Neural progenitor cell (in vitro differentiated cells): ENCODE results near the gene SLC6A13. TPM values are rescaled to one million over a fixed set of nuclear protein-coding genes. Genes with fewer than 3 reads are reported as not detected.

ENCODE experiments used
- DNase-seq: peaks from one replicate; pipeline ENCODE4 v3.0.0-alpha.2; 2016; ENCODE audit warnings: low spot score
- H2AFZ ChIP-seq: fragments of 200-600 bp; sonication (generic); replicated peaks from 2 replicates; pipeline ENCODE4 v1.6.1; 2016; ENCODE audit warnings: antibody characterized with exemption
- H3F3A ChIP-seq: fragments of 200-600 bp; sonication (generic); 2 replicates; pipeline ENCODE4 v1.6.1; 2016; ENCODE audit warnings: antibody characterized with exemption, low read depth
- H3K27ac ChIP-seq: fragments of 200-600 bp; sonication (generic); 2 replicates; pipeline ENCODE4 v1.5.1; 2016; ENCODE audit warnings: mild to moderate bottlenecking
- H3K27me3 ChIP-seq: fragments of 200-600 bp; sonication (generic); 2 replicates; pipeline ENCODE4 v1.6.1; 2016; ENCODE audit warnings: mild to moderate bottlenecking, moderate library complexity
- H3K36me3 ChIP-seq: fragments of 200-600 bp; sonication (generic); 2 replicates; pipeline ENCODE4 v1.5.1; 2016
- H3K4me1 ChIP-seq: fragments of 200-600 bp; sonication (generic); 2 replicates; pipeline ENCODE4 v1.6.1; 2016; ENCODE audit warnings: mixed run types
- H3K4me2 ChIP-seq: fragments of 200-600 bp; sonication (generic); 2 replicates; pipeline ENCODE4 v1.6.1; 2016
- H3K4me3 ChIP-seq: fragments of 200-600 bp; sonication (generic); 2 replicates; pipeline ENCODE4 v1.5.1; 2016
- H3K79me2 ChIP-seq: fragments of 200-600 bp; sonication (generic); 2 replicates; pipeline ENCODE4 v1.6.1; 2016; ENCODE audit warnings: low read depth
- H3K9ac ChIP-seq: fragments of 200-600 bp; sonication (generic); 2 replicates; pipeline ENCODE4 v1.6.1; 2016
- H3K9me3 ChIP-seq: fragments of 200-600 bp; sonication (generic); 2 replicates; pipeline ENCODE4 v1.5.1; 2016; ENCODE audit warnings: low read depth
- H4K20me1 ChIP-seq: fragments of 200-600 bp; sonication (generic); 2 replicates; pipeline ENCODE4 v1.6.1; 2016; ENCODE audit warnings: low read depth
- H3K27ac Mint-ChIP-seq: 3 replicates; pipeline ENCODE4 v1.8.0; 2021; ENCODE audit warnings: mixed read lengths
- H3K27me3 Mint-ChIP-seq: 2 replicates; pipeline ENCODE4 v1.8.0; 2022; ENCODE audit warnings: low read depth, mild to moderate bottlenecking, inconsistent platforms, moderate library complexity, mixed read lengths; ENCODE audit not compliant: insufficient read depth
- H3K36me3 Mint-ChIP-seq: 3 replicates; pipeline ENCODE4 v1.8.0; 2021; ENCODE audit warnings: mixed read lengths
- H3K4me1 Mint-ChIP-seq: 3 replicates; pipeline ENCODE4 v1.8.0; 2021; ENCODE audit warnings: mixed read lengths
- H3K4me3 Mint-ChIP-seq: 3 replicates; pipeline ENCODE4 v1.8.0; 2021; ENCODE audit warnings: mild to moderate bottlenecking, moderate library complexity, mixed read lengths
- H3K9me3 Mint-ChIP-seq: 3 replicates; pipeline ENCODE4 v1.8.0; 2020; ENCODE audit warnings: mixed read lengths
- EZH2 ChIP-seq: fragments of 200-600 bp; sonication (generic); IDR thresholded peaks from 2 replicates; pipeline ENCODE4 v1.6.1; 2017; ENCODE audit warnings: antibody characterized with exemption, mild to moderate bottlenecking, moderate library complexity
- EZH2phosphoT487 ChIP-seq: fragments of 200-600 bp; sonication (generic); IDR thresholded peaks from 2 replicates; pipeline ENCODE4 v1.6.1; 2017; ENCODE audit warnings: antibody characterized with exemption
- total RNA-seq: library from RNA; depleted of rRNA; stranded (reverse); fragments of >200 nt; gene quantifications from 2 replicates; pipeline ENCODE4 v1.2.3, GENCODE V29; 2015; ENCODE audit warnings: low replicate concordance
- TF ChIP-seq, protein P1 (sequence below): fragments of 200-600 bp; sonication (generic); IDR thresholded peaks from 2 replicates; pipeline ENCODE4 v1.5.1; 2017; ENCODE audit warnings: antibody characterized with exemption, mild to moderate bottlenecking

Gene SLC6A13
- total RNA-seq, 1 donor from 2014 or later, result not detected

DNA sequence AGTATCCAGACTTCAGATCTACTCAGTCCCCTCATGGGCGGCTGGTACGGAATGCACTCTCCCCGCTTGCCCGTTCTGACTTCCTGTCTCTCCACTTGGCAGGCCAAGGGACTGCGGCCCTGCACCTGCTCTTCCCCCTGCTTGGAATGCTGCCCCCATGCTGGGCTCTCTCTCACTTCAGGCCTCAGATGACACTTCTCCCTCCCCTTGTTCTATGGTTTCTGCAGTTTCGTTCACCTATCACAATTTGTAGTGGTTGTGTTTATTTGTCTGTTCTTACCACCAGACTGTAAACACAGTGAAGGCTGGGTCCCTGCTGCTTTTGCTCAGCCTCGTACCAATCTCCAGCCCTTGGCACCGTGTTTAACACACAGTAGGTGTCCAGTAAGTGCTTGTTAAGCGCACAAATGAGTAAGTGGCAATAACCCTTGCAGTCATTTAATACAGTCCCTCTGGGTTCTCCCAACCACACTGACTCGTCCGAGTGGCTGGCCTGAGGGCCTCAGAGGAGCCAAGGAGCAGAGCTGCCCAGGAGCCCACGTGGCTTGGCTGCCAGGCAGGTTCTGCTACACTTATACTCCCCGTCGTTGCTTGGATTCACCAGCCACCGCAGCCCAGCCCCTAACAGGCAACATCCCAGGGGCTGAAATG is 60.4 kb downstream of the SLC6A13 start:
- DNase-seq, result peak; percentile 55
- Histone ChIP-seq H3K4me2 (no peak overlapping the region), H4K20me1 (no peaks in the 10 kb centered on the region), H3K9me3 (no peaks in the 10 kb centered on the region), H3K4me3 (no peak overlapping the region), H3K27ac (no peak overlapping the region), H3K4me1 (peaks cover 6% of the 10 kb centered on the region), H3K27me3 (peaks cover 100% of the 10 kb centered on the region), H2AFZ (no peak overlapping the region), H3K9ac (no peak overlapping the region), H3K79me2 (no peaks in the 10 kb centered on the region), H3K36me3 (no peaks in the 10 kb centered on the region), H3F3A (peaks cover 15% of the 10 kb centered on the region)
- TF ChIP-seq EZH2phosphoT487, result peak; percentile 56
- no peak for TF ChIP-seq EZH2
- Mint-ChIP-seq H3K9me3 (peaks cover 3% of the 10 kb centered on the region), H3K27me3 (peaks cover 53% of the 10 kb centered on the region), H3K27ac (no peak overlapping the region), H3K4me3 (peak overlapping the region; percentile 76), H3K36me3 (no peaks in the 10 kb centered on the region), H3K4me1 (peaks cover 15% of the 10 kb centered on the region)

DNA sequence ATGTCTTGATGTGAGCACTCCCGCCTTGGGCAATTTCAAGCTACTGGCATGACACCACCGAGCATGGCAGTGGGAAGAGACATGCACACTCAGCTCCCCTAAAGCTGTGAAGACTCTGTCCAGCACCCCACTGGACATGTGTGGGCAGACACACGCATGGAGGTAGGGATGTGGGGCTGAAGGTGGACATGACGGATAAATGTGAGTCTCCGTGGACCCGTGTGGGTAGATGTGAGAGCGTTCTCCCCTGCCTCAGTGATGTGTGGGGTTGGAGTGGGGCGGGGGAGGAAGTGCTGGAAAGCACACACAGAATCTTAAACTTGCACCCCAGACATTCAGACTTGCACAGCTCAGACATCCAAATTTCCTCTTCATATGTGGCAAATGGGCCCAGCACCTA is 61.3 kb downstream of the SLC6A13 start:
- Histone ChIP-seq H3K27ac (no peak overlapping the region), H3K9ac (no peak overlapping the region), H2AFZ (no peak overlapping the region), H3F3A (peaks cover 15% of the 10 kb centered on the region), H3K36me3 (no peaks in the 10 kb centered on the region), H3K4me1 (peaks cover 6% of the 10 kb centered on the region), H3K27me3 (peaks cover 93% of the 10 kb centered on the region), H3K9me3 (no peaks in the 10 kb centered on the region), H3K79me2 (no peaks in the 10 kb centered on the region), H3K4me3 (no peak overlapping the region), H3K4me2 (no peak overlapping the region), H4K20me1 (no peaks in the 10 kb centered on the region)
- no peak for DNase-seq
- H3K27ac Mint-ChIP-seq, result no peak overlapping the region
- peaks cover 49% of the 10 kb centered on the region for H3K27me3 Mint-ChIP-seq
- peak overlapping the region; percentile 24 for H3K4me3 Mint-ChIP-seq
- no peaks in the 10 kb centered on the region for H3K36me3 Mint-ChIP-seq
- peaks cover 15% of the 10 kb centered on the region for H3K4me1 Mint-ChIP-seq
- TF ChIP-seq, protein P1, sequence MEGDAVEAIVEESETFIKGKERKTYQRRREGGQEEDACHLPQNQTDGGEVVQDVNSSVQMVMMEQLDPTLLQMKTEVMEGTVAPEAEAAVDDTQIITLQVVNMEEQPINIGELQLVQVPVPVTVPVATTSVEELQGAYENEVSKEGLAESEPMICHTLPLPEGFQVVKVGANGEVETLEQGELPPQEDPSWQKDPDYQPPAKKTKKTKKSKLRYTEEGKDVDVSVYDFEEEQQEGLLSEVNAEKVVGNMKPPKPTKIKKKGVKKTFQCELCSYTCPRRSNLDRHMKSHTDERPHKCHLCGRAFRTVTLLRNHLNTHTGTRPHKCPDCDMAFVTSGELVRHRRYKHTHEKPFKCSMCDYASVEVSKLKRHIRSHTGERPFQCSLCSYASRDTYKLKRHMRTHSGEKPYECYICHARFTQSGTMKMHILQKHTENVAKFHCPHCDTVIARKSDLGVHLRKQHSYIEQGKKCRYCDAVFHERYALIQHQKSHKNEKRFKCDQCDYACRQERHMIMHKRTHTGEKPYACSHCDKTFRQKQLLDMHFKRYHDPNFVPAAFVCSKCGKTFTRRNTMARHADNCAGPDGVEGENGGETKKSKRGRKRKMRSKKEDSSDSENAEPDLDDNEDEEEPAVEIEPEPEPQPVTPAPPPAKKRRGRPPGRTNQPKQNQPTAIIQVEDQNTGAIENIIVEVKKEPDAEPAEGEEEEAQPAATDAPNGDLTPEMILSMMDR, result no peak
- no peak for TF ChIP-seq EZH2
- peaks cover 7% of the 10 kb centered on the region for H3K9me3 Mint-ChIP-seq

DNA sequence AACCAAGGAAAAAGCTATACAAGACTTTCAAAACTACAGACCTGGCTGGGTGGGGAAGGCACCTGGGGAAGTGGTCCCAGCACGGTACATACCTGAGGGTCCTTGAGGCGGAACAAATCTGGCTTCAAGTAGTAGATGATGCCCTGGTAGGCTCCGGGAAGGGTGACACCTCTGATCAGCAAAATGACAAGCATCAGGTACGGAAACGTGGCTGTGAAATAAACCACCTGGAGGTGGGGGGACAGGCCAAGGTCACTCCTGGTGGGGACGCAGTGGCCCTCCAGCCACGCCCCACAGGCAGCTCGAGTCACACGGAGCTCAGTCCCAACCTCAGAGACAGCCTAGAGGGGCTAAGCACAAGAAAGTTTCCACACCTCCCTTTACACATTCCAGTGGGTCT is 63.9 kb downstream of the SLC6A13 start:
- Mint-ChIP-seq H3K4me1 (peaks cover 13% of the 10 kb centered on the region), H3K9me3 (peaks cover 7% of the 10 kb centered on the region), H3K27me3 (peaks cover 42% of the 10 kb centered on the region), H3K36me3 (no peaks in the 10 kb centered on the region), H3K4me3 (no peak overlapping the region), H3K27ac (no peak overlapping the region)
- no peak overlapping the region for H3K9ac ChIP-seq
- H3K9me3 ChIP-seq, result no peaks in the 10 kb centered on the region
- H3K4me1 ChIP-seq, result peaks cover 6% of the 10 kb centered on the region
- TF ChIP-seq, protein P1, result no peak
- no peak for TF ChIP-seq EZH2
- TF ChIP-seq EZH2phosphoT487, result no peak
- H3K79me2 ChIP-seq, result no peaks in the 10 kb centered on the region
- no peak overlapping the region for H3K4me3 ChIP-seq
- no peak overlapping the region for H3K4me2 ChIP-seq
- no peak overlapping the region for H3K27ac ChIP-seq
- H3F3A ChIP-seq, result peaks cover 15% of the 10 kb centered on the region
- no peaks in the 10 kb centered on the region for H4K20me1 ChIP-seq
- DNase-seq, result no peak
- peaks cover 71% of the 10 kb centered on the region for H3K27me3 ChIP-seq
- no peaks in the 10 kb centered on the region for H3K36me3 ChIP-seq
- no peak overlapping the region for H2AFZ ChIP-seq

DNA sequence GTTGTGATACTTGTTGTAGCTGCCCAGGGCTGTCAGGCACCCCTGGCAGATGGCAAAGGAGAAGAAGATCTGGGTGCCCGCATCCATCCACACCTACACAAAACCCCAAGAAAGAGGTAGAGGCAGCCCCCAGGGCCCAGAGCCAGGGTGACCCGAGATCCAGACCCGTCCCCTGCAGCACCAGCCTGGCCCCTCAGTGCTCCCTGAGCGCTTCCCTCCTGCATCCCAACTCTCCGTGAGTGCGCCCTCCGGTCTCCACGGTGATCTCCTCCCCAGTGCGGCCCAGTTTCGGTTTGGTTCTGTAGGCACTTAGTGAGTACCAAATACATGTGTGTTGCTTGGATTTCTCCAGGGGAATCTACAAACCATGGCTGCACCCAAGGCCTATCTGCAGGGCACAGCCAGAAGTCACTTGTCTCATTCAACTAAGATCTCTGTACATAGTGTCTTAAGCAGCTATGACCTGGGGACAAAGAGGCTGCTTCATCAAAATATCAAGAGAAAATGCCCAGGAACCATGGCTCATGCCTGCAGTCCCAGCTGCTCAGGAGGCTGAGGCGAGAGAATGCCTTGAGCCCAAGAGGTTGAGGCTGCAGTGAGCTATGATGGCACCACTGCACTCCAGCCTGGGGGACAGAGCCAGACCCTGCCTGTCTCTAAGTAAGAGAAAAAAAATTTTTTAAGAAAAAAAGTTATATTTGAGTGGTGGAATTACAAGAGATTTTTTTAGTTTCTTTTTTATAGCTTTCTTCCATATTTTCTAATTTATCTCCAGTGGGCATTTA is 64.5 kb downstream of the SLC6A13 start:
- Histone ChIP-seq H3K9ac (no peak overlapping the region), H3K27ac (no peak overlapping the region), H3K36me3 (no peaks in the 10 kb centered on the region), H3K27me3 (peaks cover 67% of the 10 kb centered on the region), H3K4me2 (no peak overlapping the region), H3K4me1 (peaks cover 6% of the 10 kb centered on the region), H3K79me2 (no peaks in the 10 kb centered on the region), H3K9me3 (no peaks in the 10 kb centered on the region), H3K4me3 (no peak overlapping the region), H2AFZ (no peak overlapping the region), H3F3A (peaks cover 11% of the 10 kb centered on the region), H4K20me1 (no peaks in the 10 kb centered on the region)
- DNase-seq, result no peak
- Mint-ChIP-seq H3K4me1 (peaks cover 14% of the 10 kb centered on the region), H3K27ac (no peak overlapping the region), H3K36me3 (no peaks in the 10 kb centered on the region), H3K27me3 (peaks cover 42% of the 10 kb centered on the region), H3K9me3 (peaks cover 7% of the 10 kb centered on the region), H3K4me3 (no peak overlapping the region)
- TF ChIP-seq, protein P1, result no peak
- TF ChIP-seq EZH2phosphoT487 (no peak), EZH2 (no peak)
